Aorta (tissue), 5 donors: ENCODE data around the gene NEK4. TPM values are rescaled to one million over a fixed set of nuclear protein-coding genes. Genes with fewer than 3 reads are reported as not detected.

ENCODE experiments used
- ATAC-seq: fragments of 200-7000 bp; cut with Tn5 transposase; one replicate; pipeline ENCODE4 v1.9.1; 2022; ENCODE audit warnings: moderate library complexity; ENCODE audit not compliant: low FRiP score
- DNase-seq, 2 donors: peaks; one replicate each; pipeline ENCODE4 v3.0.0-alpha.2; 2020
- H3K27ac ChIP-seq, 2 donors: one replicate each; pipeline ENCODE4 v1.5.1; 2013; ENCODE audit warnings: low read length in 2 of 2, mild to moderate bottlenecking in 2 of 2, moderate library complexity in 2 of 2, control low read depth in 1 of 2, inconsistent platforms in 1 of 2, low read depth in 1 of 2
- H3K27me3 ChIP-seq, 2 donors: one replicate each; pipeline ENCODE4 v1.6.1; 2013; ENCODE audit warnings: control low read depth in 1 of 2, low read length in 1 of 2, mild to moderate bottlenecking in 1 of 2, moderate library complexity in 1 of 2; ENCODE audit not compliant: insufficient read depth in 2 of 2, control insufficient read depth in 1 of 2
- H3K36me3 ChIP-seq, 2 donors: one replicate each; pipeline ENCODE4 v1.6.1; 2013; ENCODE audit warnings: control low read depth in 1 of 2, low read length in 1 of 2, mild to moderate bottlenecking in 1 of 2; ENCODE audit not compliant: insufficient read depth in 2 of 2, control insufficient read depth in 1 of 2
- H3K4me1 ChIP-seq, 2 donors: one replicate each; pipeline ENCODE4 v1.6.1; 2013; ENCODE audit warnings: low read length in 2 of 2, control low read depth in 1 of 2, mild to moderate bottlenecking in 1 of 2, moderate library complexity in 1 of 2; ENCODE audit not compliant: insufficient read depth in 2 of 2, control insufficient read depth in 1 of 2
- H3K4me3 ChIP-seq, 2 donors: one replicate each; pipeline ENCODE4 v1.5.1; 2013; ENCODE audit warnings: low read length in 2 of 2, control low read depth in 1 of 2, mild to moderate bottlenecking in 1 of 2
- H3K9me3 ChIP-seq: one replicate; pipeline ENCODE4 v1.6.1; 2013; ENCODE audit warnings: mild to moderate bottlenecking, low read length; ENCODE audit not compliant: control insufficient read depth
- WGBS, 2 donors: extraction: QIAGEN DNeasy Blood & Tissue Kit; methylation state at CpG; one replicate each; pipeline ENCODE4 v1.1.7; 2013; 5-methylcytosine and 5-hydroxymethylcytosine counted together
- intact Hi-C, 2 donors: fragments of 100-400 bp; cut with DNase I; formaldehyde crosslinking; loops; one replicate each; pipeline versions ENCODE4 v1.14.2 to v1.15.0; 2022
- long read RNA-seq, 2 donors: library from polyadenylated mRNA; unstranded; transcript quantifications; one replicate each; pipeline ENCODE4 v2.0.0, GENCODE V29; 2020 to 2021
- polyA plus RNA-seq, 2 donors: library from polyadenylated mRNA; stranded (reverse); fragments of 200-250 nt; gene quantifications; one replicate each; pipeline ENCODE4 v1.2.3, GENCODE V29; 2013
- total RNA-seq, 2 donors: library from RNA; stranded (reverse); fragmentation: NEBNext Ultra II Directional; extraction: Animal tissue kit (Norgen Biotek cat#: 25700); gene quantifications; one replicate each; pipeline ENCODE4 v1.2.1, GENCODE V29; 2021
- donor health status: healthy with polysubstance abuse.
- donor health status: Bipolar disorder and iron deficiency.
- donor health status: DM: no; HTN: no; CAD: no.
- donor health status: DM: no; HTN: no; CAD: no.
- donor health status: DM: yes; HTN: yes; CAD: no.

The NEK4 gene
- total RNA-seq (10 to 100 TPM; 21.7 to 22.1 TPM), polyA plus RNA-seq (1 to 10 TPM; 8.0 to 8.5 TPM)
- long read RNA-seq, donor 1, full-length matches to known transcripts, result 2 of 6 reads
- long read RNA-seq, donor 1, partial matches to known transcripts, result 2 of 6 reads
- long read RNA-seq, donor 1, other reads (novel, unspliced or antisense), result 2 of 6 reads
- long read RNA-seq, donor 2, full-length matches to known transcripts, result 3 of 10 reads
- long read RNA-seq, donor 2, partial matches to known transcripts, result 3 of 10 reads
- long read RNA-seq, donor 2, other reads (novel, unspliced or antisense), result 4 of 10 reads

DNA sequence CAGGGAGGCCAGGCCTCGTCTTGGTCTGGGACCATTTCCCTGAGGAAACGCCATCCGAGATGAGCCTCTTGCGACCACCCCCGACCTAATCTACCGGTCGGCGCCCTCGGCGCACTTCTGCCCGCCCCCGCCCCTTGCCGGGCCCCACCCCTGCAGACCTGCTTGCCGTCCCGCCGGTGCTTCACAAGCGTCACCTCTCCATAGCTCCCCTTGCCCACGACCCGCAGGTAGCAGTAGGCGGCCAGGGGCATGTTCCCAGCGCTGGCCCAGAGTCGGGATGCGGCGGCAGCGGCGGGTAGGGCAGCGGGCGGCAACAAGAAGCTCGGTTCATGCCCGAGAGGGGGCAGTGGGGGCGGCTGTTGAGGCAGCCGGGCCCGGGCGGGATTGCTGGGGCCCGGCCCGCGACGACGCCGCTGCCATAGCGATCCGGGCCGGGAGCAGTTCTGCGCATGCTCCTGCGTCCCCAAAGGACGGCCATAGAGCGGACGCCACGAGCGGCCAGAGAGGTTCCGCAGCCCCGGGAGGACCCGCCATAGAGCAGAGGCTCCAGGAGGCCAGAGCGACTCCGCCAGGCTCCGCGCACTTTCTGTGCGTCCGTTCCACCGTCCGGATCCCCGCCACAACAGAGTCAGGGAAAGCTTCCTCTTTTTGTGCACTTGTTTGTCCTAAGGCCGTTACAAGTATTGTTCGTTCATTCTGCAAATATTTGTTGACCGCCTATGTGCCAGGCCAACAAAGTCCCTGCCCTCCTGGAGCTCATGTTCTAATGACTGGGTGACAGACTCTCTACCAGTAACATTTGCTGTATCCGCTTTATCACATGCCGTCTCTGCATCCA is at the start of gene NEK4:
Gene NEK4, minus strand, starts transcription at position 445 of the 838 bp plus-strand sequence. Its CDS starts 194 bp downstream, at position 251.
- DNase-seq (peak; percentile 96 to 97), ATAC-seq (peak; percentile 98)
- Histone ChIP-seq H3K27me3 (no peaks in the 10 kb centered on the region), H3K4me1 (peaks cover 0 to 3% of the 10 kb centered on the region in 2 donors), H3K9me3 (no peaks in the 10 kb centered on the region), H3K4me3 (peak within 1 kb of the TSS; percentile 84 to 89), H3K27ac (peak within 1 kb of the TSS in 1 of 2 donors; percentile 64), H3K36me3 (no peaks in the 10 kb centered on the region)
- 0% methylated on average over 63 to 67 of the region's 67 CpGs for WGBS, 2 donors
- intact Hi-C loops, result loop anchor here in 1 of 2 donors (5.0 to 10.0 kb wide), 2 partner anchors 127 to 164 kb away; partner anchors contain the start of gene STIMATE

DNA sequence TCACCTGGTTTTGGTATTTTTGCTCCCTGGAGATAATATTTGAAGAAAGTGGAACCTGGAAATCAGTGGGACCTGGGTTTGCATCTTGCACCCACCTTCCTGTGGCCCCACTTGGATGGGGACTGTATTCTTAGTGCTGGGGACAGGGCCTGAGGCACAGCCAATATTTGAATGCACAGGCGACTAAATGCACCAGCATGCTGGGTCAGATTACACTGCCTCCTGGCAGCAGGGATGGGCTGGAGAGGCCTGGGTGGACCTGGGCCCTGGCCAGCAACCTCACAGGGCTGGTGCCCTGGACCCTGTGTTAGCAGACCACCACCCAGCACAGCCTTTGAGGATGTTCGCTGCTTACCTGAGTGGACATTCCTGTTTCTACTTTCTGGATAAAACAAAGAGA is 49.2 kb upstream of the NEK4 start:
- Histone ChIP-seq H3K4me1 (no peaks in the 10 kb centered on the region), H3K27me3 (no peaks in the 10 kb centered on the region), H3K9me3 (no peaks in the 10 kb centered on the region), H3K36me3 (no peaks in the 10 kb centered on the region), H3K27ac (no peak overlapping the region), H3K4me3 (no peak overlapping the region)
- intact Hi-C loops, result no loop called here
- no peak for DNase-seq
- 67 to 73% methylated on average over 2 of the region's 2 CpGs for WGBS, 2 donors
- ATAC-seq, result no peak

GRCh38 chr3:52817860-52818259 is 47.1 kb upstream of the NEK4 start:
- DNase-seq (no peak), ATAC-seq (no peak)
- Histone ChIP-seq H3K36me3 (no peaks in the 10 kb centered on the region), H3K9me3 (no peaks in the 10 kb centered on the region), H3K27me3 (no peaks in the 10 kb centered on the region), H3K4me1 (no peaks in the 10 kb centered on the region), H3K27ac (no peak overlapping the region), H3K4me3 (no peak overlapping the region)
- intact Hi-C loops, result no loop called here
- WGBS, 2 donors, result 93 to 95% methylated on average over 7 of the region's 7 CpGs

DNA sequence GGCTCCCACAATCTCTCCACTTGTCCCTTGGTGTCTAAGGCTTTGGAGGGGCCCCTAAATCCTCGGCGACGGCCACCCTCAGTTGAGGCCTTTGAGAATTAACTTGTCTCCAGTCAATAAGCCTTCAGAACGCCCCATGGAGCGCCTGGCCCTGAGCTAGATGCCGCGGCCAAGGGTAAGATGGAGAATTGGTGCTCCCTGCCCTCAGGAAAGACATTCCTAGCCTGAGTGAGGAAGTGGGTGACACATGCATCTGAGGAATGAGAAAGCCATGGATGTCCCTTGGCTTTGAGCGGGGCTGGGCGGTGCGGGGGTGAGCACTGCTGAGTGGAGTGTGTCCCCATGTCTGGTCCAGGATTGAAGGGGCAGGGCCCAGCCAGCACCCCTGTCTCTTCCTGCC is 46.5 kb upstream of the NEK4 start:
- intact Hi-C loops, result no loop called here
- ATAC-seq, result no peak

DNA sequence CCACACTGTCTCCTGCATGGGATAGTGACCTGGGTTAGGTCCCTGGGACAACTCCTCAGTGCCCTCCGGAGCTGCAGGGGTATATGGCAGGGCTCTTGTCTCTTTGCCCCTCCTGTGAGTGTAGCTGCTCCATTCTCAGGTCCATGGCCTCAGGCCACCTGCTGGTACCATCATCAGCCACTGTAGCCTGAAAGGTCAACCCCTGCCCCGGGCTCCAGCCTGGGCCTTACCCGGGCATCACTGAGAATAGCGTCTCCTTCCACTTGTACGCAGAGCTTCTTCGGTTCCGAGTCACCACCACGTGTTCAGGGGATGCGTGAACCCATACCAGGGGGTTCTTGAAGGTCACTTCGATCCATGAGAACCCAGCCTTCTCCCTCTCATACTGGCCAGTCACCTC is 45.9 kb upstream of the NEK4 start:
- Histone ChIP-seq H3K36me3 (no peaks in the 10 kb centered on the region), H3K27me3 (no peaks in the 10 kb centered on the region), H3K9me3 (no peaks in the 10 kb centered on the region), H3K27ac (no peak overlapping the region), H3K4me3 (no peak overlapping the region), H3K4me1 (no peaks in the 10 kb centered on the region)
- ATAC-seq (no peak), DNase-seq (no peak)
- WGBS, 2 donors, result 94 to 95% methylated on average over 10 of the region's 10 CpGs
- intact Hi-C loops, result no loop called here

More for the DNA sequence above, 46.5 kb upstream of the NEK4 start:
- H3K9me3 ChIP-seq, result no peaks in the 10 kb centered on the region
- H3K27me3 ChIP-seq, result no peaks in the 10 kb centered on the region
- WGBS, 2 donors, result 95 to 96% methylated on average over 10 of the region's 10 CpGs
- no peak overlapping the region for H3K27ac ChIP-seq
- no peaks in the 10 kb centered on the region for H3K4me1 ChIP-seq
- H3K36me3 ChIP-seq, result no peaks in the 10 kb centered on the region
- DNase-seq, result no peak
- no peak overlapping the region for H3K4me3 ChIP-seq

DNA sequence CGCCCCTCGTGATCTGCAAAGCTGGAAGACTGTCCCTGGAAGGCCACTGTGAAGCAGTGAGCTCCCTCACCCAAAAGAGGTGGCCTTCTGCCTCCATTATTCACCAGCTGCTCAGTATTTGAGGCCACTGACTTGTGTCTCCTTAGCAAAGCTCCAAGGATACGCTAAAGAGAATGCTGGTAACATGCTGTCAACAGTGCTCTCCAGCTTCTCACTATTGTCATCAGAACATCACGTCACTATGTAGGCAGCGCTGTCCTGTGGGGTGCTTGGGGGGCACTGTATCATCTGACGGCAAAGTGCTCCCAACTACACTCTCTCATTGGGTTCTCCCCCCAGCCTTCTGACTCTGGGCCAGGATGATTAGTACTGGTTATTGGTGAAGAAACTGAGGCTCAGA is 45.5 kb upstream of the NEK4 start:
- ATAC-seq (no peak), DNase-seq (no peak)
- Histone ChIP-seq H3K9me3 (no peaks in the 10 kb centered on the region), H3K27ac (no peak overlapping the region), H3K4me3 (no peak overlapping the region), H3K27me3 (no peaks in the 10 kb centered on the region), H3K36me3 (no peaks in the 10 kb centered on the region), H3K4me1 (no peaks in the 10 kb centered on the region)
- intact Hi-C loops, result no loop called here
- 89 to 92% methylated on average over 6 of the region's 6 CpGs for WGBS, 2 donors

- WGBS, 2 donors, result 84 to 86% methylated on average over 8 of the region's 8 CpGs
- DNase-seq, result no peak
- H3K36me3 ChIP-seq, result no peaks in the 10 kb centered on the region
- no peak for ATAC-seq
- H3K4me3 ChIP-seq, result no peak overlapping the region
- no peaks in the 10 kb centered on the region for H3K4me1 ChIP-seq
- intact Hi-C loops, result no loop called here
- H3K27me3 ChIP-seq, result no peaks in the 10 kb centered on the region
- H3K9me3 ChIP-seq, result no peaks in the 10 kb centered on the region
- H3K27ac ChIP-seq, result no peak overlapping the region
Measured at GRCh38 chr3:52813810-52814209, 43.1 kb upstream of the NEK4 start.

GRCh38 chr3:52811452-52812011 is 40.8 kb upstream of the NEK4 start:
- no peak overlapping the region for H3K4me3 ChIP-seq
- no peaks in the 10 kb centered on the region for H3K4me1 ChIP-seq
- no peaks in the 10 kb centered on the region for H3K9me3 ChIP-seq
- H3K27ac ChIP-seq, result no peak overlapping the region
- no peak for DNase-seq
- H3K27me3 ChIP-seq, result no peaks in the 10 kb centered on the region
- H3K36me3 ChIP-seq, result no peaks in the 10 kb centered on the region
- intact Hi-C loops, result no loop called here
- WGBS, 2 donors, result 82 to 94% methylated on average over 7 of the region's 7 CpGs
- no peak for ATAC-seq
